Psoas muscle (tissue), 8 donors: ENCODE results near the gene ATP8B1. TPM values are rescaled to one million over a fixed set of nuclear protein-coding genes. Genes with fewer than 3 reads are reported as not detected.
A peak's percentile ranks its signal among the peaks of the same experiment; 100 is the strongest.

Experiments used
- ATAC-seq, 4 donors: fragments of 200-7000 bp; cut with Tn5 transposase; one replicate each; pipeline ENCODE4 v1.9.1; 2020; ENCODE audit warnings: moderate library complexity in 3 of 4, mild to moderate bottlenecking in 2 of 4
- DNase-seq, 2 donors: peaks; one replicate each; pipeline ENCODE4 v3.0.0-alpha.2; 2020
- H3K27ac ChIP-seq: fragments of 200-600 bp; one replicate; pipeline ENCODE4 v1.8.0; 2022
- H3K27me3 ChIP-seq, 3 donors: fragments of 200-600 bp in 1 of 3; one replicate each; pipeline versions ENCODE4 v1.6.1 to v1.8.0; 2013 to 2022; ENCODE audit warnings: low read length in 2 of 3, mild to moderate bottlenecking in 2 of 3, moderate library complexity in 1 of 3; ENCODE audit not compliant: insufficient read depth in 3 of 3
- H3K36me3 ChIP-seq, 2 donors: fragments of 200-600 bp in 1 of 2; one replicate each; pipeline versions ENCODE4 v1.6.1 to v1.8.0; 2013 to 2022; ENCODE audit warnings: low read depth in 1 of 2, mild to moderate bottlenecking in 1 of 2, moderate library complexity in 1 of 2; ENCODE audit not compliant: insufficient read depth in 1 of 2
- H3K4me1 ChIP-seq: fragments of 200-600 bp; one replicate; pipeline ENCODE4 v1.8.0; 2022
- H3K4me3 ChIP-seq: fragments of 200-600 bp; one replicate; pipeline ENCODE4 v1.8.0; 2022; ENCODE audit warnings: mild to moderate bottlenecking
- H3K9me3 ChIP-seq: fragments of 200-600 bp; one replicate; pipeline ENCODE4 v1.8.0; 2022
- WGBS, 3 donors: extraction: QIAGEN DNeasy Blood & Tissue Kit; methylation state at CpG; one replicate each; pipeline versions ENCODE4 v1.1.6 to v1.1.7; 2013; 5-methylcytosine and 5-hydroxymethylcytosine counted together
- intact Hi-C, 2 donors: fragments of 100-400 bp; cut with DNase I; formaldehyde crosslinking; loops; one replicate each; pipeline versions ENCODE4 v1.11.0 to v1.14.2; 2022
- polyA plus RNA-seq, 3 donors: library from polyadenylated mRNA; stranded (reverse); fragments of 200-250 nt; gene quantifications; one replicate each; pipeline ENCODE4 v1.2.3, GENCODE V29; 2013
- total RNA-seq, 4 donors: library from RNA; stranded (reverse); fragmentation: NEBNext Ultra II Directional in 2 of 4; extraction: Animal tissue kit (Norgen Biotek cat#: 25700) in 2 of 4; gene quantifications; one replicate each; pipeline versions ENCODE4 v1.2.1 to v1.2.4, GENCODE V29; 2021 to 2023
- TF ChIP-seq, protein P1 (sequence below): fragments of 200-600 bp; IDR thresholded peaks from one replicate; pipeline ENCODE4 v1.8.0; 2022; ENCODE audit warnings: antibody characterized with exemption
- donor health status: healthy with polysubstance abuse.
- donor health status: DM: no; HTN: no; CAD: no; lungs with moderate emphysema.
- donor health status: Bipolar disorder and iron deficiency.
- donor health status: healthy.
- donor health status: DM: yes; HTN: yes; CAD: no.
- donor health status: DM: no; HTN: no; CAD: no.
- donor health status: DM: no; HTN: no; CAD: no.
- donor health status: DM: yes; HTN: yes; CAD: no.

The ATP8B1 gene
- total and polyA plus RNA-seq, 7 donors, result 0.45 to 2.5 (median 1.2) TPM

DNA sequence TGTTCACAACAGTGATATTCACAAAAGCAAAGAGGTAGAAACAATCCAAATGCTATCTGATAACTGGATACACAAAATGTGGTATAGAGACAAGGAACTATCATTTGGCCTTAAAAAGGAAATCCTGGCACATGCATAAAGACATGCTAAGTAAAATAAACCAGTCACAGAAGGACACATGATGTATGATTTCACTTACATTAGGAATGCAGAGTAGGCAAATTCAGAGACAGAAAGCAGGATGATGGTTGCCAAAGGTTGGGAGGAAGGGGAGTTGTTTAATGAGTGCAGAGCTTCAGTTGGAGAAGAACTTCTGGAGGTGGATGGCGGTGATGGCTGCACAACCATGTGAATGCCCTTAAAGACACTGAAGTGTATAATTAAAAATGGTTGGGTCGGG is 38.1 kb downstream of the ATP8B1 start:
- no peaks in the 10 kb centered on the region for H3K27me3 ChIP-seq
- ATAC-seq (no peak), DNase-seq (no peak)
- H3K4me3 ChIP-seq, result no peak overlapping the region
- intact Hi-C loops, result loop anchor here (5.0 kb wide), 2 partner anchors 37 to 42 kb away; partner anchors contain the start of gene ATP8B1 (in 1 of the 2)
- no peaks in the 10 kb centered on the region for H3K9me3 ChIP-seq
- H3K27ac ChIP-seq, result no peak overlapping the region
- TF ChIP-seq, protein P1, sequence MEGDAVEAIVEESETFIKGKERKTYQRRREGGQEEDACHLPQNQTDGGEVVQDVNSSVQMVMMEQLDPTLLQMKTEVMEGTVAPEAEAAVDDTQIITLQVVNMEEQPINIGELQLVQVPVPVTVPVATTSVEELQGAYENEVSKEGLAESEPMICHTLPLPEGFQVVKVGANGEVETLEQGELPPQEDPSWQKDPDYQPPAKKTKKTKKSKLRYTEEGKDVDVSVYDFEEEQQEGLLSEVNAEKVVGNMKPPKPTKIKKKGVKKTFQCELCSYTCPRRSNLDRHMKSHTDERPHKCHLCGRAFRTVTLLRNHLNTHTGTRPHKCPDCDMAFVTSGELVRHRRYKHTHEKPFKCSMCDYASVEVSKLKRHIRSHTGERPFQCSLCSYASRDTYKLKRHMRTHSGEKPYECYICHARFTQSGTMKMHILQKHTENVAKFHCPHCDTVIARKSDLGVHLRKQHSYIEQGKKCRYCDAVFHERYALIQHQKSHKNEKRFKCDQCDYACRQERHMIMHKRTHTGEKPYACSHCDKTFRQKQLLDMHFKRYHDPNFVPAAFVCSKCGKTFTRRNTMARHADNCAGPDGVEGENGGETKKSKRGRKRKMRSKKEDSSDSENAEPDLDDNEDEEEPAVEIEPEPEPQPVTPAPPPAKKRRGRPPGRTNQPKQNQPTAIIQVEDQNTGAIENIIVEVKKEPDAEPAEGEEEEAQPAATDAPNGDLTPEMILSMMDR, result no peak
- WGBS, 3 donors, result 86 to 94% (median 87%) methylated on average over 2 of the region's 2 CpGs
- H3K4me1 ChIP-seq, result peaks cover 30% of the 10 kb centered on the region
- H3K36me3 ChIP-seq, result no peaks in the 10 kb centered on the region

DNA sequence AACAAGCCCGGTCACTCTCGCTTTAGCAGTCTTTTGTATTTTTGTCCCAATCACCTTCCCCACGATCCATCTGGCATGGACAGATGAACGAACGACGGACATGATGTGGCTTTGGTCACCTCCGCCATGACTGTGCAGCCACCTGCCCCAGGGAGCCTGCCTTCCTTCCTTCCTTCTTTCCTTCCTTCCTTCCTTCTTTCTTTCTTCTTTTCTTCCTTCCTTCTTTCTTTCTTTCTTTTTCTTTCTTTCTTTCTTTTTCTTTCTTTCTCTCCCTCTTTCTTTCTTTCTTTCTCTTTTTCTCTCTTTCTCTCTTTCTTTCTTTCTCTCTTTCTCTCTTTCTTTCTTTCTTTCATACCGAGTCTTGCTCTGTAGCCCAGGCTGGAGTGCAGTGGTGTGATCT is 39.0 kb downstream of the ATP8B1 start:
- ATAC-seq (no peak), DNase-seq (no peak)
- Histone ChIP-seq H3K36me3 (no peaks in the 10 kb centered on the region), H3K4me1 (peaks cover 22% of the 10 kb centered on the region), H3K4me3 (no peak overlapping the region), H3K27me3 (no peaks in the 10 kb centered on the region), H3K9me3 (no peaks in the 10 kb centered on the region), H3K27ac (no peak overlapping the region)
- TF ChIP-seq, protein P1, result no peak
- intact Hi-C loops, result no loop called here
- 77 to 94% (median 90%) methylated on average over 8 of the region's 8 CpGs for WGBS, 3 donors

DNA sequence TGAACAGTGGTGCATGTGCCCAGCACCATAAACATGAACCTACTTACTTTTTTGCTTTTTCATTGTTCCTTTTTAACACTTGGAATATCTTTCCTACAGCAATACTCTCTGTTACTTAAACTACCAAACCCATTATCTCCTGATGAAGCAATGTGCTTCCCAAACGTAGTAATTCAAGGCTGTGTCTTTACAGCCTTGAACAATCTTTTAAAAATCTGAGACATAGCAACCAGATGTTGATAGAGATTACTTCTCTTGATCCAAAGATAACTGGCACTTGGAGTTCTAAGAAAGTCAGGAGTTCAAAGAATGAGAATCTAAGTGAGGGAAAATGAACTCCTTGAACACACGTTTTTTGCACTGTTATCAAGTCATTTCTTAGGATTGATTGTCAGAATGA is 40.4 kb downstream of the ATP8B1 start:
- no peak overlapping the region for H3K27ac ChIP-seq
- no peaks in the 10 kb centered on the region for H3K9me3 ChIP-seq
- no peaks in the 10 kb centered on the region for H3K27me3 ChIP-seq
- TF ChIP-seq, protein P1, result no peak
- intact Hi-C loops, result no loop called here
- 73 to 84% (median 84%) methylated on average over 2 of the region's 2 CpGs for WGBS, 3 donors
- H3K36me3 ChIP-seq, result no peaks in the 10 kb centered on the region
- DNase-seq (no peak), ATAC-seq (no peak)
- peaks cover 8% of the 10 kb centered on the region for H3K4me1 ChIP-seq
- H3K4me3 ChIP-seq, result no peak overlapping the region

DNA sequence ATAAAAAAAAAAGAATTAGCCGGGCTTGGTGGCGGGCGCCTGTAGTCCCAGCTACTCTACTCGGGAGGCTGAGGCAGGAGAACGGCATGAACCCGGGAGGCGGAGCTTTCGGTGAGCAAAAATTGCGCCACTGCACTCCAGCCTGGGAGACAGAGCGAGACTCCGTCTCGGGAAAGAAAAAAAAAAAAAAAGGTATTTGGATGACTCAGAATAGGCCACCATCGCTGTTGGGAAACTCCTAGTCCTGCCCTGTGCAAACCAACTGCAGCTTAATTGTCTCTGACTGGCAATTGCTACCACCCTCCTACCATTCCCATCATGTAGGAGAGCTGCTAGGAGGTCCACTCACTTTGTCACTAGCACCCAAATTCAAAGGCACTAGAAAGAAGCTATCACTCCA is 43.5 kb downstream of the ATP8B1 start:
- no peak for ATAC-seq
- WGBS, 3 donors, result 94 to 99% (median 96%) methylated on average over 13 of the region's 13 CpGs
- no peak overlapping the region for H3K27ac ChIP-seq
- H3K4me1 ChIP-seq, result peaks cover 10% of the 10 kb centered on the region
- peaks cover 0 to 3% of the 10 kb centered on the region in 2 donors for H3K36me3 ChIP-seq
- no peaks in the 10 kb centered on the region for H3K9me3 ChIP-seq
- DNase-seq, result no peak
- no peak overlapping the region for H3K4me3 ChIP-seq
- no peaks in the 10 kb centered on the region for H3K27me3 ChIP-seq
- intact Hi-C loops, result no loop called here
- TF ChIP-seq, protein P1, result no peak

DNA sequence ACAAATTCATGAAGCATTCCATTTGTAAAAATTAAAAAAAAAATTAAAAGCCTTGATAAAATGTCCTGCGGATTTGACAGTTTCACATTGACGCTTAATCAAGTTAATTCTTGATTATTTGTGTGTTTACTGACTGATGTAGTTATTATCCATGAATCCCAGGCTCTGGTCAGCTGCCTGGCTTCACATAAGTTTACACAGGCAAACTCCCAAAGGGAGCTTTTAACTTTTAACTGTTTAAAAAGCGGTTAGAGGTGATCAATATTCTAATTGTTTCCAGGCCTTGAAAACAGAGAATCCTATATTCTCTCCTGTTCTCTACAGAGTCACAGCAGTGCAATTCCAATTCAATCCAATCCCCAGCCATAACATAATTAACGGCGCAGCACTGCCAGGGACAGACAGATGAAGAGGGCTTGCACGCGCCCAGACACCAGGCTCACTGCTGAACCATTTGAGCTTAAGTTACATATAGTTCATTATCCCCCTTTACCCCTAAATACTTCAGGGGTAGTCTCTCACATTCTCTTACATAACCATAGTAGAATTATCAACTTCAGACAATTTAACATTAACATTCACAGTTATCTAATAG is 47.5 kb downstream of the ATP8B1 start:
- Histone ChIP-seq H3K4me3 (no peak overlapping the region), H3K27ac (peak overlapping the region; percentile 83), H3K4me1 (peaks cover 10% of the 10 kb centered on the region), H3K36me3 (peaks cover 0 to 3% of the 10 kb centered on the region in 2 donors), H3K27me3 (no peaks in the 10 kb centered on the region), H3K9me3 (no peaks in the 10 kb centered on the region)
- DNase-seq (no peak), ATAC-seq (peak in 3 of 4 donors; percentile 38 to 59 (median 40))
- intact Hi-C loops, result no loop called here
- WGBS, 3 donors, result 54 to 75% (median 62%) methylated on average over 7 of the region's 7 CpGs
- TF ChIP-seq, protein P1, result no peak
